Cardiac septum (tissue), 1 donor: ENCODE measurements around the gene CD33. TPM values are rescaled to one million over a fixed set of nuclear protein-coding genes. Genes with fewer than 3 reads are reported as not detected.
"Not testable (repeated sequence)": the region's sequence is repeated elsewhere in the genome, so short reads cannot be mapped to it uniquely, and the experiment has no call there.

Experiments used
- DNase-seq: peaks from one replicate; pipeline ENCODE4 v3.0.0-alpha.2; 2020; ENCODE audit warnings: low spot score
- intact Hi-C: fragments of 100-400 bp; cut with DNase I; formaldehyde crosslinking; loops from one replicate; pipeline ENCODE4 v1.14.0; 2022
- total RNA-seq: library from RNA; stranded (reverse); fragmentation: NEBNext Ultra II Directional; extraction: Animal tissue kit (Norgen Biotek cat#: 25700); gene quantifications from one replicate; pipeline ENCODE4 v1.2.1, GENCODE V29; 2021
- donor health status: DM: no; HTN: no; CAD: no.

Gene CD33
- total RNA-seq, 1 donor from 2014 or later = 1.4 TPM

DNA sequence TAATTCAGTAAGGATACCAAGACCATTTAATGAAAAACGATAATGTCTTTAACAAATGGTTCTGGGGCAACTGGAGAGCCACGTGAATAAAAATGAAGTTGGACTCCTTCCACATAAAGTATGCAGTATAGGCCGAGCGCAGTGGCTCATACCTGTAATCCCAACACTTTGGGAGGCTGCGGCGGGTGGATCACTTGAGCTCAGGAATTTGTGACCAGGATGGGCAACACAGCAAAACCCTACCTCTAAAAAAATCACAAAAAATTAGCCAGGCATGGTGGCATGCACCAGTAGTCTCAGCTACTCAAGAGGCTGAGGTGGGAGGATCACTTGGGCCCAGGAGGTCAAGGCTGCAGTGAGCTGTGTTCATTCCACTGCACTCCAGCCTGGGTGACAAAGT, 20.6 kb upstream of the CD33 start:
- no peak for DNase-seq
- intact Hi-C loops = no loop called here

DNA sequence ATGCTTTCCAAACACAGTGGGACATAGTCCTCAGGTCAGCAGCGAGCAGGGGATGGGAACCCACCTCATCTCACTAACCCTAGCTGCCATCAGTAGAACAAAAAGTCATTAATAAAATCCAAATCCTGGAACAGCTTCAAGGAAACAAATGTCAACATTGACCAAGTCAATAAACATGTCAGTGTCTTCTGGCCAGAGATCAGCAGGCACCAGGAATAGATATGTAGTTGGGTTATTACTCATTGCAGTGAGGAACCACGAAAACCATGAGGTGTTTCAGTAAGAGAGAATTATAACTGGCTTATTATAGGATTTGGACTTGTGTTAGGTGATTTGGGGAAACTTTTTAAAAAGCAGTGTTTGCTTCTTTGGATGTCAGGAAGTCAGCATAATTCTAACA, 17.1 kb upstream of the CD33 start:
- intact Hi-C loops = no loop called here
- DNase-seq = no peak

DNA sequence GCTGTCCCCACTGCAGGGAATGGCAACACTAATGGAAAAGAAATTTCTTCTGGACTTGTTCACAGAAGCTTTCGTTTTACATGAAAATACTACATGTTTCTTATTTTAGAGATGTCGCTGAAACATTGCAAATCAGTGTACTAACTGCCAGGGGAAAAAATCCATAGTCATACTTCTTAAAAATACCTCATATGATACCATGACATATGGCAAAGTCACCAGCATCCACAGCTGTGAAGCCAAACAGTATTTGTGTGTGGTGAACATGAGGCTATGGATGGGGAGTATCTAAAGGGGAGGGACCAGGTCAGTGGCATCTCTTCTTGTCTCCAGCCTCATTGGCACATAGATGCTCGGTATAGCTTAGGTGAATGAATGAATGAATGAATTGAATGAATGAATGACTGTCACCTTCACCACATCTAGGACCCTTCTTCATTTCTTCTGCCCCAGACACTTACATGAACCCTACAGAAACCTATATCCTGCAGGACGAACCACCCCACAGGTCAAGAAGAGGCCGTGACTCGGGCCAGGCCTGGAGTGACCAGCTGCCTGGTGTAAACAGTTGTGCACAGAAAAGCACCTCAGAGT, 14.6 kb upstream of the CD33 start:
- no peak for DNase-seq
- intact Hi-C loops = no loop called here

DNA sequence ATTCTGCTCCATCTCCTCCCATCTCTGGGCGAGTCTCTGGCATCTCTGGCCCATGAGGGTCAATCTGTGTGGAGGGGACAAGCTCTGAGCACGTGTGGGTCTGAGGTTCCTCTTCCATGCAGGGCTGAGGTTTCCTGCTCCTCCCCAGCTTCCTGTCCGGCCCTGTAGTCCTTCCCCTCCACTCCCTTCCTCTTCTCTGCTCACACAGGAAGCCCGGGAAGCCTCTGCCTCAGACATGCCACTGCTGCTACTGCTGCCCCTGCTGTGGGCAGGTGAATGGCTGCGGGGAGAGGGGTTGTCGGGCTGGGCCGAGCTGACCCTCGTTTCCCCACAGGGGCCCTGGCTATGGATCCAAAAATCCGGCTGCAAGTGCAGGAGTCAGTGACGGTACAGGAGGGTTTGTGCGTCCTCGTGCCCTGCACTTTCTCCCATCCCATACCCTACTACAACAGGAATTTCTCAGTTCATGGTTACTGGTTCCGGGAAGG, 14.0 kb upstream of the CD33 start:
- intact Hi-C loops = not testable (repeated sequence)
- peak; percentile 87 for DNase-seq

DNA sequence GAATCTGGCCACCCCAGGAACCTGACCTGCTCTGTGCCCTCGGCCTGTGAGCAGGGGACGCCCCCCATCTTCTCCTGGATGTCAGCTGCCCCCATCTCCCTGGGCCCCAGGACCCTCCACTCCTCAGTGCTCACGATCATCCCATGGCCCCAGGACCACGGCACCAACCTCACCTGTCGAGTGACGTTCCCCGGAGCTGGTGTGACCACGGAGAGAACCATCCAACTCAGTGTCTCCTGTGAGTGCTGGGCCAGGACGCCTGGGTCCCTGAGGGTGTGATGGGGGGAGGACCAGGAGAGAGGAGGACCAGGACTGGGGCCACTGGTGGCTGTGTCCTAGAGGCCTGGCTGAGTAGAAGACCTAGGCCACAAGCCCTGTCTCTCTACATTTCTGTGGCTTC, 13.0 kb upstream of the CD33 start:
- DNase-seq = no peak
- intact Hi-C loops = no loop called here

DNA sequence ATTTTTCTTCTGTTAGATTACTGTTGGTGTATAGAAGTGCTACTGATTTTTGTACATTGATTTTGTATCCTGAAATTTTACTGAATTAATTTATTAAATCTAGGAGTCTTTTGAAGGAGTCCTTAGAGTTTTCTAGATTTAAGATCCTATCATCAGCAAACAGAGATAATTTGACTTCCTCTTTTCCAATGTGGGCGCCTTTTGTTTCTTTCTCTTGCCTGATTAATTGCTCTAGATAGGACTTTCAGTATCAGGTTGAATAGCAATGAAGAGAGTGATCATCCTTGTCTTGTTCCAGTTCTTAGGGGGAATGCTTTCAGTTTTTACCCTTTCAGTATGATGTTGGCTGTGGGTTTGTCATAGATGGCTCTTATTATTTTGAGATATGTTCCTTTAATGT, 5.6 kb upstream of the CD33 start:
- intact Hi-C loops = no loop called here
- no peak for DNase-seq

DNA sequence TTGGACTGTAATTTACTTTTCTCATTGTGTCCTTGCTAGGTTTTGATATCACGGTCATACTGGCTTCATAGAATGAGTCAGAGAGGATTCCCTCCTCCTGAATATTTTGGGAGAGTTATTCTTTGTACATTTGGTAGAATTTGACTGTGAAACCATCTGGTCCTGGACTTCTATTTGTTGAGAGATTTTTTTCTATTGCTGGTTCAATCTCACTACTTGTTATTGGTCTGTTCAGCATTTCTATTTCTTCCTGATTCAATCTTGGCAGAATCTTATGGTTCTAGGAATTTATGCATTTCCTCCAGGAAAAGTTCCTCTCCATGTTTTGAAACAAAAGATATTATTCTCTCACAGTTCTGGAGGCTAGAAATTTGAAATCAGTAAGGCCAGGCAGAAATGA, 4.9 kb upstream of the CD33 start:
- intact Hi-C loops = no loop called here

DNA sequence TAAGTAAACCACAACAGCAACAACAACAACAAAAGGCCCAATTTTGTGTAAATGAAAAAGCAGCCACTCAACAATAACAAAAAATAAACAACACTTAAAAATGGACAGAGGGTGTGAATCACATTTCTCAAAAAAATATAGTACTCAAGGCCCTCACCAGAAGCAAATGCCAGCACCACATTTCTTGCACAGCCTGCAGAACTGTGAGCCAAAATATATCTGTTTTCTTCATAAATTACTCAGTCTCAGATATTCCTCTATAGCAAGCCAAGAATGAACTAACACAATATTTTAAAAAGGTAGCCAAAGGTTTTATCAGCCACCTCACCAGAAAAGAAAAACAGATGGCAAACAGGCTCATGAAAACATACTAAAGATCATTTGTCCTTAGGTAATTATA, 3.9 kb upstream of the CD33 start:
- intact Hi-C loops = no loop called here
- DNase-seq = no peak

More for the DNA sequence above, 4.9 kb upstream of the CD33 start:
- DNase-seq = no peak

DNA sequence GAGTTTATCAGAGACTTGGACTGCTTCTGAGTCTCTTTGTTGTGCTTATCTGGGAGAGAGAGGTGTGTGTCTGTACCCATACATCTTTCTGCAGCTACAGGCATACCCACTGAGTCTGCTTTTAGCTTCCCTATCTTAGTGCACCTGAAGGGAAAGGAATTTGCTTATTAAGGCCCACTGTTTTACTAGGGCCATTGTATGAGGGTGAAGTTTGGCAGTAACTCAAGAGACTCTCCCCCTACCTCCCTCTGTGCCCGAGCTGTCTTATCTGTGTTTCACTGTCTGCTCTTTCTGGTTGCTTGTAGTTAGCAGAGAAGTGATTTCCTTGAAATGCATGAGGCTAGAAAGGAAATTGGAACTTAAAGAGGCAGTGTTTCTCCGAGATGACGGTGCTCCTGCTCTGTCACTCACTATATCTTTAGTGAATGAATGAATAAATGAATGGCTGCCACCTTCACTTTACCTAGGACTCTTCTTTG, 678 bp upstream of the CD33 start:
- intact Hi-C loops = no loop called here
- no peak for DNase-seq

DNA sequence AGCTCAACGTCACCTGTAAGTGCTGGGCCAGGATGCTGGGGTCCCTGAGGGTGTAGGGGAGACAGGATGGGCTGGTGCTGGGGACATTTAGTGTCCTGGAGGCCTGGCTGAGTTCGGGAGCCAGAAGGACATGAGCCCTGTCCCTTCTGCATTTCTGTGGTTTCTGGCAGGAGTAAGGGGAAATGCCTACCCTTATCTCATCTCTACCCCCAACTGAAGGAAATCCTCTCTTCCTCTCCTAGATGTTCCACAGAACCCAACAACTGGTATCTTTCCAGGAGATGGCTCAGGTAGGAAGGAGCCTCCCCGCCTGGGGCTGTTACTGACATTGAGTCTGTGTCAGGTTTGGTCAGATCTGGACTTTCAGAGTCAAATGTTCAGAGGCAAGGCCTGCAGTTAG, 1.2 kb downstream of the CD33 start:
- DNase-seq = no peak
- intact Hi-C loops = no loop called here

DNA sequence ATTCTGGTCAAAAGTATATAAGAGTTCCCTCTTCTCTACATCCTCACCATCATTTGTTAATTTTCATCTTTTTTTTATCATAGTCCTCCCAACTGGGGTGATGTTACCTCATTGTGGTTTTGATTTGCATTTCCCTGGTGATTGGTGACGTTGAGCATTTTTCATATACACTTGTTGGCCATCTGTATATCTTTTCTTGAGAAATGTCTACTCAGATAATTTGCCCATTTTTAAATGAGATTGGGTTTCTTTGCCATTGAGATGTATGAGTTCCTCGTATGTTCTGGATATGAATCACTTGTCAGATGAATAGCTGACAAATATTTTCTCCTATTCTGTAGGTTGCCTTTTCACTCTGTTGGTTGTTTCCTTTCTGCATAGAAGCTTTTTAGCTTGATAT, 2.4 kb downstream of the CD33 start:
- intact Hi-C loops = no loop called here

DNA sequence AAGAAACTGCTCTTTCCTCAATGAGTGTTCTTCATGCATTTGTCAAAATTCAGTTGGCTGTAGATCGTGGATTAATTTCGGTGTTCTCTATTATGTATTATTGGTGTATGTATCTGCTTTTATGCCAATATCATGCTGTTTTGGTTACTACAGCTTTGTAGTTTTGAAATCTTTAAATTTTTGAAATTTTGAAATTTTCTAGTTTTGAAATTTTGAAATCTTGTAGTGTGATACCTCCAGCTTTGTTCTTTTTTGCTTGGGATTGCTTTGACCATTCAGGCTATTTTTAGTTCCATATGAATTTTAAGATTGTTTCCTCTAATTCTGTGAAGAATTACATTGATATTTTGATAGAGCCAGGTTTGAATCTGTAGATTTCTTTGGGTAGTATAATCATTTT, 3.1 kb downstream of the CD33 start:
- no peak for DNase-seq
- intact Hi-C loops = no loop called here

More for the DNA sequence above, 2.4 kb downstream of the CD33 start:
- DNase-seq = no peak

DNA sequence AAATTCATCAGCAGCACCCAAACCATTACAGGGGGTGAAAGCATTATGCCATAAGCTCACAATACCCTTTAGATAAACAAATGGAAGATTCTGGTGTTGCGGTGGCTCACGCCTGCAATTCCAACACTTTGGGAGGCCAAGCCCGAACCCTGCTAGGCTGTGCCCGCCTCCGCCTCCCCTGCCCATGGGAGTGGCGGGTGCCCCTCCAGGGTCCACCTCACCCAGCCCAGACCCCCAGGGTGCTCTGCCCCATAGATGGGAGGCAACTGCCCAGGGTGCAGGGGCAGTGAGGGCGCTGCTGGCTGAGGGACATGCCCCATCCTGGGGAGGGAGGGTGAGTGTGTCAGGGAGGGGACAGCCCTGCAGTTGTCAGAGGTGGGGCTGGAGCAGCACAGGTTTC, 16.0 kb downstream of the CD33 start:
- DNase-seq = no peak
- intact Hi-C loops = no loop called here

DNA sequence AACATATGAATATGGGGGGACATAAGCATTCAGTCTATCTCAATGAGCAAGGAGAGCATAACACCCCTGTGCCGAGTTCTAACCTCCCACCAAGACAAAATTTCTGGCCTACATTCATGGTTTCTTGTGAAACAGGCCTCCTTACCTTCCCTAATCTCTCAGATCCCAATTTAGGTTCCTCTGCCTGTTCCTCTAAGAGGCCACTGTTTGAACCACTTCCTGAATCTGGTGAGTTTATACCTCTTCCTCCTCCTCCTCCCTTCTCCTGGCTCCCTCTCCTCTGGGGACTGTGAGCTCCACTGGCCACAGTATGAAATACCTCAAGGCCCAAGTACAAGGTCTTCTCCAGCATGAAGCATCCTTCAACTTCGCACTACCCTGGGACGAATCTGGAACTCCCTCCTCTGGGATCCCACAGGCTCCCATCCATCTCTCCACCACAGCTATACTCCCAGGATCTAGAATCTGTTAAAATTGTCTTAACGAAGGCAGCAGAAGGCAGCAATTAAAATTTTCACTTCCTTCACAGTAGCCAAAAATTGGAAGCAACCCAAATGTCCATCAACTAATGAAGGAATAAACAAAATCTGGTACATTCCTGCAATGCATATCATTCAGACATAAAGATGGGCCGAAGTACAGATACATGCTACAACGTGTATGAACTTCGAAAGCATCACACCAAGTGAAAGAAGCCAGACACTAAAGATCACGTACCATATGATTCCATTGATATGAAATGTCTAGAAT, 18.2 kb downstream of the CD33 start:
- intact Hi-C loops = no loop called here
- no peak for DNase-seq

DNA sequence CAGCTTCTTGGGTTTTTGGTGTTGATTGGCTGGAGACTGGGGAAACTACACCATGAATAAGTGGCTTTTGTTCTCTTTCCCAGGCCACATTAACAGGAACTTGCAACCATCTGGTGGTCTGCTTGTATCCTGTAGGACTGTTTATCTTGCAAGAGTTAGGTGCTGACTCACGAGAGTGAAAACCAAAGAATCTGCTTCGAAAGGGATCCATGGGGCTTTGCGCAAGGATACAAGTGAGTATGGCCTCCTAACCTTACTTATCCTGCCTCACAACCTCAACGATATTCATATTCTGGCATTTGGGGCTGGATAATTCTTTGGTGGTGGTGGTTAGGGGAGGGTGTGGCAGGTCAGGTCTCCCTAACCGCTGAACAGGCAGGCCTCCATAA, 21.3 kb downstream of the CD33 start:
- intact Hi-C loops = no loop called here
- DNase-seq = no peak

DNA sequence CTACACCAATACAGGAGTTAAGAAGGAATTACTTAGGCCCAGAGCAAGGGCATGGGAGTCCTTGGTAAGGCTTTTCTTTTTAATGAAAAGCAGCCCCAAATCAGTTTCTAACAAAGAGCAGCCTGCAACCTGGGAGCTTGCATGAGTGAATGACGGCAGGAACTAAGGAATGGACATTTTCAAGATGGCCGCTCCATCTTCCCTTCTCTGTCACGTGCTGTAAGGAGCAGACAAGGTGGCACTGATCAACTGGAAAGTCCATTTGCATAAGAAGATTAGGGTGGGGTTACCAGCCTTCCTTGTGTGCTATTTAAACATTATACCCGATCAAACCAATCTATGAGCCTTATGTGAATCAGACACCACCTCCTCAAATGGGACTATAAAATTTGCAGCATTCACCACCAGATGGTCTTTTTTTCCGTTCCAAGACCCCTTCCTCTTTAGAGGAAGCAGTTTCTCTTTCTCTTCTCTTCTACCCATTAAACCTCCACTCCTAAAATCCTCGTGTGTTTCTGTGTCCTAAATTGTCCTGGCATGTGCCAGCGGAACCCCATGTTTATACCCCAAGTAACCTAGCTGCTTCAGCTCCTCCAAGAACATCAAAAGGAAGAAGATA, 23.2 kb downstream of the CD33 start:
- intact Hi-C loops = no loop called here
- no peak for DNase-seq

DNA sequence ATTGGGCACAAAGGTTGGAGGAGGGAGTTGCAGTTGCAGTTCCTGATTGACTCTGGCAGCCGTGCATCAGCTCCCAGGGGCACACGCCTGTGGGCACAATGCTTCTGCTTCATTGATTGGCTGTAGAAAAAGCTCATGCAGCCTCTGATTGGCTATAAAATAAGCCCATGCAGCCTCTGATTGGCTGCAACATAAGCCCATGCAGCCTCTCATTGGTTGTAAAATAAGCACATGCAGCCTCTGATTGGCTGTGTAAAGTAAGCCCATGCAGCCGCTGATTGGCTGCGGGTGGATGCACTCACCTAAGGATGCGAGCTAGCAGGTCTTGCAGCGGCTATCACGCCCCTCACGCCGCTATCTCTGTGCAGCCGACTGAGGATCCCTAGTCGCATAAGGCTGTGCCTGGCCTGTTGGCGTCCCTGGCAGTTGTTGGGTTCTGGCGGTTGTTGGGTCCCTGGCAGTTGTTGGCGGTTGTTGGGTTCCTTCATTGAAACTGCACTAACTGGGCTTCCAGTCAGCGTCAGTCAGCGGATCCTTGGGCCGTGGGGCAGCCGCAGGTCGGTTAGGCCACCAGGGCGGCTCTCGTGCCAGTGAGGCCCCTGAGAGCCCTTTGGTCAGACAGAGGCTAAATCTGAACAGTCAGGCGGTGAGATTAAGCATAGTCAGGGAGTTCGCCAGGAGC, 26.0 kb downstream of the CD33 start, which contains the start of gene SIGLECL1:
TSS of gene SIGLECL1 (plus strand) at position 295 of the 682 bp plus-strand sequence. CDS start 12,993 bp downstream, outside the sequence.
- no peak for DNase-seq
- intact Hi-C loops = no loop called here

DNA sequence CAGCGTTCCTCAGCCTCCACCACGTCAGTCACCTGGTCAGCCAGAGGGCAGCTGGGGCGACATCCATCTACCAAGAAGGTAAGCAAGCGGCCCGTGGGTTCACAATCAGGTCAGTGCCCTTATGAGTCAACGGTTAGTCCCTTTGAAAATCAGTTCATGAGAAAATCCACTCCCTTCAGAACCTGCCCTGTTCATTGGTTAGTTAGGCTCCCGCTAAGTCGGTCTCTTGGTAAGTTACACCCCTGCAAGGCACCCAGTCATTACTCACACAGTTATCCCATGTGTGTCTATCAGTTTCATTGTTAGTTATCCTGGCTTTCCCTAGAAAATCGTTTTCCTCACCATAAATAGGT, 26.6 kb downstream of the CD33 start:
- DNase-seq = no peak
- intact Hi-C loops = no loop called here

DNA sequence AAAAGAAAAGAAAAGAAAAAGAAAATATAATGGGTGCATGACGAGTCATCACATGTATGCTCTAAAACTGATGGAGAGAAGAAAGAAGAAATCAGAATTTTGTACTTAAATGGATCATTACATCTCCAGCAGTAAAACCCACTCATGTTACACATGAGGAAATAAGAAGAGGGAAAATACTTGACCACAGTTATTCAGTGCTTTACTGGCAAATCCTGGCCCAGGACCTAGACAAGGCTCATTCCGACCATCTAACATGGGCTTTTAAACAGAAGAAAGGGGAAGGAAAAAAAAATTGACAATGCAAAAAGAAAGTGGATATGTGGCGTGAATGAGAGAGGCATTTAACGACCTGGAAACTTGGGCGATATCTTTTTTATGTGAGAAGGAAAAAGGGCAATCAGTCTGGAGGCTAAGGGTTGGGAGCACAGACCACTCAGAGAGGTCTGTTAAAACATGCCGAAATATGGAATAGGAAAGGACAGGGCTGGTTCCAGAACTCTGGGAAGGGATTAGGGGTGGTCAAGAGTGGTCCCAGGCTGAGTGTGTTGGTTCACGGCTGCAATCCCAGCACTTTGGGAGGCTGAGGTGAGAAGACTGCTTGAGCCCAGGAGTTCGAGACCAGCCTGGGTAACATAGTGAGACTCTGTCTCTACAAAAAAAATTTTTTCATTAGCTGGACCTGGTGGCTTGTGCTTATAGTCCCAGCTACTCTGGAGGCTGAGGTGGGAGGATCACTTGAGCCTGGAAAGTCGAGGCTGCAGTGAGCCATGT, 27.6 kb downstream of the CD33 start:
- no peak for DNase-seq
- intact Hi-C loops = no loop called here
